GM19438 (cell line): Measurements from ENCODE around the gene FAM50B.
A peak's percentile ranks its signal among the peaks of the same experiment; 100 is the strongest.

Experiments
- ATAC-seq: cut with Tn5 transposase; IDR thresholded peaks from one replicate; pipeline ENCODE4 v1.9.1; 2021; ENCODE audit warnings: low read depth; ENCODE audit not compliant: unreplicated experiment

Gene FAM50B

GRCh38 chr6:3848925-3849605 lies at the start of gene FAM50B:
TSS of gene FAM50B (plus strand) at chr6:3849373. CDS start at chr6:3849812, 439 bp downstream.
- ATAC-seq = peak; percentile 87

DNA sequence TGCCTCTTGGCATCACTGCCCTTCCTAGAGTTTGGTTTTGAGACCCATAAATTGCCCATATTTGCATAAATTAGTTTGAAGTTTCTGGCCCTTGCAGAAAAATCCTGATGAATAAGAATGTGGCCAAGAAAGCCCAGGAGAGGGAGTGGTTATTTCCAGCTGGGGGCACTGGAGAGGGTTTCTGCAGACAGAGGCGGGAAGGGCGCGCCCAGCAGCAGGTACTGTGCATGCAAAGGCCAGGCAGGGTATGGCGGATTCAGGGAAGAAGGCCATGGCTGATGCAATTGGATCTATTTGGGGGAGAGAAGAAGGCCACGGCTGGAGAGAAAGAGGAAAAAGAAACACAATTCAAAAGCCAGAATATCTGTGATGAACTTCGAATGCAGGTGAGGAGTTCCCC lies 49.5 kb upstream of the FAM50B start:
- ATAC-seq = no peak

DNA sequence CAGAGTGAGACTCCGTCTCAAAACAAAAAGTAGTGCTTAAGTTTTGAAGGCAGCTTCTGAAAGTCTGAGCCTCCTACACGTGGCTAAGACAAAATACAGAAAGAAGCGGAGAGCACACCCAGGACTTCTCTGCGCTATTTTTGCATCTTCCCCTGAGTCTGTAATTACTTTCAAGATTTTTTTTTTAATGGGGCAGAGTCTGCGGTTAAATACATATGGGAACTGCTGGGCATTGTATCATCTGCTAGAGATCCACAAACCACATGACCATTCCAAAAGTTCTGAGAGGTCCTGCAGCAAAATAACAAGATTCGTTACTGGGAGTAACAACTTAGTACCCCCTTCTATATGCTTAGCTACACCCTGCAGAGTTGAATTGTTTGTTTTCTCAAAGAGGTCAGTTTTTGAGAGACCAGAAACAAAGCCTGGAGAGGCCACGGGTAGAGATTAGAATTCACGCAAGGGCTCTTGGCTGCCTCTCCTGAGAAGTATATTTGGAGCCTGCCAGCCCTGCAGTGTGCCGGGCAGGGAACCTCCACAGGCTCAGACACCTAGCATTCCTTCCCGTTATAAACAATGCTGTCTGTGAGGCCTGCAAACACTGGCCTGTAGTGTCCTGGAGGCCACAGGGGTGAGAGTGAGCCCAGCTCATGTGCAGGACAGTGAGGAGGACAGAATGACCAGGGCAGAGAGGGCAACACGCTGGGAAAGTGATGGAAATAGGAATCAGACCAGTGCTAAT lies 48.2 kb upstream of the FAM50B start:
- ATAC-seq = no peak

DNA sequence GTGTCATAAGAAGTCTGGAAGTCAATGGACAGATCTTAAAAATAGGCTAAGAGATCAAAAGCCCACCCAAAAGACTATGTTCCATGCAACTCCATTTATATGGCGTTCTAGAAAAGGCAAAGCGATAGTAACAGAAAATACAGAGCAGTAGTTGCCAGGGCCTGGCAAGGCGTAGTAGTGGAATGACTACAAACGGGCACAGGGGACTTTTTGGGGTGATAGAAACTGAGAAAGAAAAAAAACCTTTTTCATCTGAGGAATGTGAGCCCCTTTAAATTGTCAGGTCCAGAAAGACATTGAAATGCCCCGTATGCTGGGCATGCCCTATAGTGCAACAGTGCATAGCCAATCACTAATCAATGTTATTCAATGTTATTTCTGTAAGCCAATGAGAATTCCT lies 47.2 kb upstream of the FAM50B start:
- no peak for ATAC-seq

DNA sequence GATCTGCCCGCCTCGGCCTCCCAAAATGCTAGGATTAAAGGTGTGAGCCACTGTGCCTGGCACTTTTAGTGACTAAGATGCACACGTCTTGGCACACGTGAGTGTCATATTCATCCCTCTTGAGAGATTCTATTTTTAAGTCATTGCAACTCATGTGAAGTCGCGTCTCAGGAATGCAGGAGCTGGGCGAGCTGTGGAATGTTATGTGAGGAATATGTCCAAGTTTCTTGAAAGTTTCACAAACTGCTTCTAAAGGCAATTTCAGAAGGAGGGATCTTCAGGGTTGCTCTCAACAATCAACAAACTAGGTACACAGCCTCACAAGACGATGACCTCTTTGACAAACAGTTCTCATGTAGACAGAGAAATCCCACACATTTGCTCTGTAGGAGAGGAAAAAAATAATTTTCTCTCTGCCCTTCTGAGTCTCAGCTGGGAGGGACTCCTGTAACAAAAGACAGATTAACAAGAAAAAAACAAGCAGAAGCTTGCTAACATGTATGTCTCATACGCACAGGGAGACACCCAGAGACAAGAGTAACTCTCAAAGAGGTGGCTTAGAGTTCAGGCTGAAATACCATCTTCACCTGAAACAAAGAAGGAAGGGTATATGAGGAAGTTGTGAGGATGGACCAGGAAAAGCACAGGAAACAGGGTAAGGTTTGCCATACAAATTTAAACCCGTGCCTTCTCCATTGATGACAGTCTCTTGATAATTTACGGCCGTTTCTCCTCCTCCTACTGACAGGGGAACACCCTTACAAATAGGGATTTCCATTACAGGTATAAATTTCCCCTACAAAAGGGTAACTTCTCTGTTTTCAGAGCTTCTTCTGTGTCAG lies 45.3 kb upstream of the FAM50B start:
- no peak for ATAC-seq

- ATAC-seq = no peak
Observed at GRCh38 chr6:3804964-3805363, 44.2 kb upstream of the FAM50B start.

DNA sequence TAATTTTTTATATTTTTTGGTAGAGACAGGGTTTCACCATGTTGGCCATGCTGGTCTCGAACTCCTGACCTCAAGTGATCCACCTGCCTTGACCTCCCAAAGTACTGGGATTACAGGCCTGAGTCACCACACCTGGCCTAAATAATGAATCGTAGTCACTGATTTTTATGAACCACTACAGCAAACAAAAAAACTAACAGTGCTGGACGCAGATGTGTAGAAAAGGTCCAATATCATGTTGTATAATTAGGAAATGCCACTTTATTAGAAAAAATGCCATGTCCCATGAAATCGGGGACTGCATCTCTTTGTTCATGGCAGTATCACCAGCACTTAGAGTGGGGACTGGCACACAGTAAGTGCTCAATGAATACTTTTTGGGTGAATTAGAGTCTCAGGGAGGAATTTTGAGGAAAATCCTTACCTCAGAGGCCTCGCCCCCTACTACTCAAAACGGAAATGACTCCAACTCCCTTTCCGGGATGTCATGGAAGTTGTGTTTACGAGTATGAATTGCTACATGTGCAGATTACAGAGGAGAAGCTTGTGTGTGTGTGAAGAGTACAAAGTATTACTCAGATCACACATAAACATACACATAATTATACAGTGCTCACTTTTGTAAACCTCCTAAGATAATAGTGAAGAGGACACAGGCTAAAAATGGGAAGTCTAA lies 43.6 kb upstream of the FAM50B start:
- no peak for ATAC-seq

DNA sequence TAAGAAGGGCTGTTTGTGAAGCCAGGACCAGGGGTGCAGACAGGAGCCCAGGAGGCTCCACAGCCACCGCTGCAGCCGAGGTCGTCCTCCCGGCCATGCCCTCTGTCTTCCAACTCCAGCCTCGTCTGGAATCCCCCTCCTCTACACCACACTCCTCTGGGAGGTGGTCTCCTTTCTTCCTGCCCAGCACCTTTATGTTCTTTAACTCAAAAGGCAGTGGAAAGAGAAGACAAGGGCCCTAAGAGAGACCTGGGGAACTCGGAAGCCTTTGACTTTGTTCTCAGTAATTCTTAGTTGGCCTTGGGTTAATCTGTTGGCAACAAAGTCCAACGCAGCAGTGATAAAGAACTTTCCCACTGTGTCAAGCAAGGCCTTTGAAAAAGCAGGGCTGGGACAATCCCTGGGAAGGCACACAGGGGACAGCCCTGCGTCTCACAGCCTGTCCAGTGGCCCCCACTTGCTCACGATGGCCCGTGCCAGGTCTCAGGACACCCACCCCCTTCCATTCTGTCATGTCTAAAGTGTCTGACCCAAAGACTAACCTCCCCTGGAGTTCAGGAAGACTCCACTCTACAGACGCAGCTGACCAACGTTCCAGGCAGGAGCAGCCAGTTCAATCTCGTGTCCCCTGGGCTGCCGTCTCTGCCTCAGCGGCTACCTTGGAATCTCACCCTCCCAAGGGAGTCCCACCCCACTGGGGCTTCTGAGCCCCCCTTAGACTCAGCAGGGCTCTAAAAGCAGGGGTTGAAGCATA lies 42.8 kb upstream of the FAM50B start:
- ATAC-seq = no peak

GRCh38 chr6:3808199-3808598 lies 41.0 kb upstream of the FAM50B start:
- ATAC-seq = no peak

DNA sequence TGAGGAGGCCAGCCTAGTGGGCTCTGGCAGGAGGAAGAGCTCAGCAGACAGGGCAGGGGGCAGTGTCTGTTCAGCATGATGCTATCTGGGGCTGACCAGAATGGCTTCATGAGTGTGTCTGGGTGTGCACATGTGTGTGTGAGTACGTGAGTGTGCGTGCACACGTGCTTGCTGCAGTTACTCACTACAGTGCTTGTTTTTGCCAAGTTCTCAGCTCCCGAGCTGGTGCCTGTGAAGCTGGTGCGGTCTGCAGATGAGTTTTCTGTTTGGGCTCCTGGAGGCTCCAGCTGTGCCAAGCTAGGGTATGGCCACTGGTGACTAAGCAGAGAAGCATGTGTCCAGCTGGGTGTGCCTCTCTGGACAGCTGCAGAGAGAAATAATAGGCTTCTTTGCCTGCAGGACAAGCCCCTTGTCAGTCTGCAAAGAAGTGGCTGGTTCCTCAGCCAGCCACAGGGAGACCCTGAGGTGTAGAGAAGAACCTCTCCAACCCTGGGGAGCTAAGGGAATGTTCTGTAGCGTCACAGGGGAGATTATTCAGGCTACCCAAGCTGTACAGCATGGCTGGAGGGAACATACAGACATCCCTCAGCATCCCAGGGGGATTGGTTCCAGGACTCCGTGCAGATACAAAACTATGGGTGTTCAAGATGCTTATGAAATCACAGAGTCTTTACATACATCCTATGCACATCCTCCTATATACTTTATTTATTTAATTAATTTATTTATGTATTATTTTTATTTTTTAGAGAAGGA lies 40.2 kb upstream of the FAM50B start:
- ATAC-seq = no peak

DNA sequence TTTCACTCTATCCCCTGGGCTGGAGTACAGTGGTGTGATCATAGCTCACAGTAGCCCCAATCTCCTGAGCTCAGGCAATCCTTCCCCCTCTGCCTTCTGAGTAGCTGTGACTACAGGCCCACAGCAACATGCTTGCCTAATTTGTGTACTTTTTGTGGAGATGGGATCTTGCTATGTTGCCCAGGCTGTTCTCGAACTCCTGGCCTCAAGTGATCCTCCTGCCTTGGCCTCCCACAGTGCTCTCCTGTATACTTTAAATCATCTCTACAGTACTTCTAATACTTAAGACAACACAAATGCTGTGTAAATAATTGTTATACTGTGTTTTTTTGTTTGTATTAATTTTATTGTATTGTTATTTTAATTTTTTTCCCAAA lies 39.7 kb upstream of the FAM50B start:
- ATAC-seq = no peak

GRCh38 chr6:3809982-3810381 lies 39.2 kb upstream of the FAM50B start:
- ATAC-seq = no peak

DNA sequence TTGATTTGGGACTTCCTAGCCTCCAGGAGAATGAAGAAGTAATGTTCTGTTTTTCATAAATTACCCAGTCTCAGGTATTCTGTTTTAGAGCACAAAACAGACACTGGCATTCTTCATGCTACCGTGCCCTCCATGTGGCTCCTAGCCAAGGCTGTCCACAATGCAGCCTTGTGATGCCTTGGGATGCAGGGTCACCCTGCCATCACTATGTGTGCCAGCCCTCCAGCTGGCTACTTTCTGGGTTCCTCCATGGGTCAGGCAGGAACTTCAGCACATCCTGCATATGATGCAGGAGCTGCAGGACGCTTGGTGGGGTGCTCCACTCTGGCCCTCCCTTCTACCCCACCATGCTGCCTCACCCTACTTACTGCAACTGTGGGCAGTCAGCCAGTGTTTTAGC lies 38.0 kb upstream of the FAM50B start:
- ATAC-seq = no peak

DNA sequence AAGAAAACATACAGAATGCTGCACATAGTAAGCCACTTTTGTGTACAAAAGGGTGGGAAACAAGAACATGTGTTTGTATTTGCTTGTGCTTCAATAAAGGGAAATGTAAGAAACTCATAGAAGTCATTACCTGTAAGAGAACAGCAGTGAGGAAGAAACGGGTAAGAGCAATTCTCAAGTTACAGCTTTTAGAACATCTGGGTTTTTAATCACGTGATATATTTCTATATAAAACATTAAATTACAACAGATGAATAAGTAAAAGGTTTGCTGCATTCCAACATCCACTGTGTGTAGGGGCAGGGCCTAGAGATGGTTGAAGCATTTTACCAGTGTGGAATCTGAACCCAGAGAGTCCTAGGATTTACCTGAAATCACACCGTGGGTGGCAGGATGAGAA lies 36.6 kb upstream of the FAM50B start:
- no peak for ATAC-seq

GRCh38 chr6:3813150-3813780 lies 35.9 kb upstream of the FAM50B start:
- ATAC-seq = no peak

- ATAC-seq = no peak
Observed at GRCh38 chr6:3813918-3814317, 35.3 kb upstream of the FAM50B start.

DNA sequence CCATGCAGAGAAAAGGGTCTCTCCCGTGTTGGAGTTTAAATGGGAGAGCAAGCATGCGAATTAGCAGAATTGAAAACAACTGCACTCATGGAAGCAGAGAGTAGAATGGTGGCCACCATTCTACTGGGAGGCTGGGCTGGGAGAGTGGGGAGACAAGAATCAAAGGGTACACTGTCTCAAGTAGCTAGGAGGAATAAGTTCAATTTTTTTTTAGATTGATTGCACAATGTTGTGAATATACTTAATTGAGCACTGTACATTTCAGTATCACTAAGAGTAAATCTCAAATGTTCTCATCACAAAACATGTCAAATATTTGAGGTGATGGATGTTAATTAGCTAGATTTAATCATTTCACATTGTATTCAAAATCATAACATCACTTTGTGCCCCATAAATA lies 34.6 kb upstream of the FAM50B start:
- ATAC-seq = no peak

DNA sequence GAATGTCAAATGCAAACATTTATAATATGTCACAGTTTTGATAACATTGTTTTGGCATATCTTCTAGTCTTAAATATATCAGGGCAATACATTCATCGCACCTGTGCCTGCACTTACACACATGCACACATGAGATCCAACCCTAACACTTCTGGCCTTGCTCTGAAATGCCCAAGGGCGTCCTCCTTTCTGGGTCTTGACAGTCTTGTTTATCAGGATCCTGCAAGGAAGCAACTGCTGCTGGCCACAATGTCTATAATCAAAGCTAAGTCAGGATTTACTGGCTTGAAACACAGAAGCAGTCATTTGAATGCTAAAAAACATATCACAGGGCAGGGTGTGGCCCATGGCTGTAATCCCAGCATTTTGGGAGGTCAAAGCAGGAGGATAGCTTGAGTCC lies 32.9 kb upstream of the FAM50B start:
- no peak for ATAC-seq
